ENCODE data around the gene MAN1C1.

MAN1C1 gene

GRCh38 chr1:25795946-25796810, 179.6 kb downstream of the MAN1C1 start:
- peak in 1 of 2 donors; percentile 54 for DNase-seq (ENCODE audit: extremely low read depth in 1 of 2, low read depth in 1 of 2)

GRCh38 chr1:25796811-25797458, 180.3 kb downstream of the MAN1C1 start:
- peak; percentile 57 to 65 for DNase-seq (ENCODE audit: extremely low read depth in 1 of 2, low read depth in 1 of 2)

DNA sequence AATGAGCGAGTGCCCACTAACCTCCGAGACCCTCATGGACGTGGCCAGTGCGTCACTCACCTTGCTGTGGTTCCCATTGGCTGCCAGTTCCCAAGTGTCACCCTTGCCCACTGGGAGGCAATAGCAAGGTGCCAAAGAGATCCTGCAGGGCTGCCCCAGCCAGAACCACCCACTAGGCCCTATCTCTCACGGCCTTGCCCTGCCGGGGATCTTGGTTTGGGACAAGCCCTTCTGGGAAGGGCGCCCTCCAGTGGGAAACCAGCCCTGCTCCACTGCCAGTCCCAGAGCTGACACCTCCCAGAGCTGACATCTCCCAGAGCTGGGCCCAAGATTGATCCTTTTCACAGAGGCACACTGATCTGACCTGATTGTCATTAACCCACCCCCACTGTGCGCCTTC, 181.3 kb downstream of the MAN1C1 start:
- no peak for DNase-seq (ENCODE audit: extremely low read depth in 1 of 2, low read depth in 1 of 2)

GRCh38 chr1:25798666-25799351, 182.2 kb downstream of the MAN1C1 start:
- DNase-seq (ENCODE audit: extremely low read depth in 1 of 2, low read depth in 1 of 2), result no peak

DNA sequence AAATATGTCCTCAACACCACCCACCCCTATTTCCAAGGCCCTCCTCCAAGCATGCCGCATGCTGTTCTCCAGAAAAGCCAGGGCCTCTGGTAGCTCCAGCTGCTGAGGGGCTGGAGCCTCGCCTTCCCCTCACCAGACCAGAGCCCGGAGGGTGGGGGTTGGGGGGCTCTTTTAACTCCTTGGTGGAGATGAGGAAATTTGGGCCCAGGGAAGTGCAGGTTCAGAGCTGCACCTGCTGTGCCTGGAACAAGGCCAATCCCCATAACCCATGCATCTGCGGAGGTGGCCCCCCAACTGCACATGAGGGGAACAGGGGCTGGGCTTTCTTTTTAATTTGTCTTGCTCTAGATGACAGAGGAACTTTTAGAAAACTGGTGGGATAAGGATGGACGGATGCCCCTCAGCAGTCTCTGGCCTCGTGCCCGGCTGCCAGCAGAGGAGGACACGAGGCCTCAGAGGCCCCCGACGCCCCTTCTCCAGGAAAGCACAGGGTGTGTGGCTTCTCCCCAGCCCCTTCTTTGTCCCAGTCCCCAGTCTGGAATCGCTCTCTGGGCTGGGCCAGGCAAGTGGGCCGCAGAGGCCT, 182.9 kb downstream of the MAN1C1 start:
- no peak for DNase-seq (ENCODE audit: extremely low read depth in 1 of 2, low read depth in 1 of 2)

DNA sequence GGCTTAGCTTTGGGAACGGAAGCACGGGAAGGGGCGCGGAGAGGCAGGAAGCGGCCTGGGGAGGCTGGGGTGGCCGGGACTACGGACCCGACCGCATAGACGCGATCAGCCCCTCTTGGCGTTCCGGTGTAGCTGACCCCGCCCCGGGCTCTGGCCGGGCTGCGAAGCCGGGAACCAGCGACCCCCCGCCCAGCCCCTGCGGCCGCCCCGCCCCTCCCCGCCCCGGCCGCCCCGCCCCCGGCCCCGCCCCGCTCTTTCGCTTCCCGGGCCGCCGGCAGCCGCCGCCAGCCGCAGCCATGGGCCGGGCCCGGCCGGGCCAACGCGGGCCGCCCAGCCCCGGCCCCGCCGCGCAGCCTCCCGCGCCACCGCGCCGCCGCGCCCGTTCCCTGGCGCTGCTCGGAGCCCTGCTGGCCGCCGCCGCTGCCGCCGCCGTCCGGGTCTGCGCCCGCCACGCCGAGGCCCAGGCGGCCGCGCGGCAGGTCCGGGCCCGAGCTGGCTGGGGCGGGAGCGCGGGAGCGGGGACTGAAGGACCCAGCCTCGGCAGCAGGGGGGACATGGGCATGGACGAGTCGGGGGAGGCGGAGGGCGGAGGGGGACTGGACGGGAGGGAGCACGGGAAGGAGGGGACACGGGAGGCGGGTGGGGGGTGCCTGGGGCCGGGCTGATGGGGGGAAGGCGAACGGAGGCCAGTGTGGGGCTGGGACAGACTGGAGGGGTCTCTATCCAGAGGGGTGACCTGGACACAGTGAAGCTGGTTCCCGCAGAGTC, 183.5 kb downstream of the MAN1C1 start, which contains the start of gene SELENON:
SELENON (plus strand) TSS at position 259 of the 768 bp plus-strand sequence; CDS start at position 297, 38 bp downstream.
- DNase-seq (ENCODE audit: extremely low read depth in 1 of 2, low read depth in 1 of 2), result no peak

GRCh38 chr1:25800703-25801377, 184.2 kb downstream of the MAN1C1 start:
- no peak for DNase-seq (ENCODE audit: extremely low read depth in 1 of 2, low read depth in 1 of 2)

GRCh38 chr1:25802915-25803314, 186.3 kb downstream of the MAN1C1 start:
- DNase-seq (ENCODE audit: extremely low read depth in 1 of 2, low read depth in 1 of 2), result no peak

- DNase-seq (ENCODE audit: extremely low read depth in 1 of 2, low read depth in 1 of 2), result no peak
Measured at GRCh38 chr1:25803368-25803767, 186.8 kb downstream of the MAN1C1 start.

- peak in 1 of 2 donors; percentile 52 for DNase-seq (ENCODE audit: extremely low read depth in 1 of 2, low read depth in 1 of 2)
Measured at GRCh38 chr1:25804244-25804963, 187.8 kb downstream of the MAN1C1 start.

- no peak for DNase-seq (ENCODE audit: extremely low read depth in 1 of 2, low read depth in 1 of 2)
Measured at GRCh38 chr1:25804964-25805862, 188.6 kb downstream of the MAN1C1 start.

DNA sequence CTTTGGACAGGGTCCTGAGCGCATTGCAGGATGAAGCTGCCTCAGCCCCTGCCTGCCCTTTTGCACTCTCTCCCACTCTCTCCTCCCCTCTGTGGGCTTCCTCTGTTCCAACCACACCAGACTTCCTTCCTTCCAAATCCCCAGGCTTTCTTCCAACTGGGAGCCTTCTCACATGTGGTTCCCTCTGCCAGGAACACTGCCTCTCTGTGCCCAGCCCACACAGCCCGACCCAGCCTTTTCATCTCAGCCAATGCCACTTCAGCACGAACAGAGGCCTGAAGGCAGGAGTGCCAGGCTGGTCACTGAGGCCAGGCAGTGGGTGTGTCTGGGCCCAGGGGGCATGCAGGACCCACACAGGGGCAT, 189.3 kb downstream of the MAN1C1 start:
- no peak for DNase-seq (ENCODE audit: extremely low read depth in 1 of 2, low read depth in 1 of 2)

- no peak for DNase-seq (ENCODE audit: extremely low read depth in 1 of 2, low read depth in 1 of 2)
Measured at GRCh38 chr1:25806418-25806817, 189.8 kb downstream of the MAN1C1 start.

- DNase-seq (ENCODE audit: extremely low read depth in 1 of 2, low read depth in 1 of 2), result no peak
Measured at GRCh38 chr1:25807480-25808390, 191.1 kb downstream of the MAN1C1 start.

- no peak for DNase-seq (ENCODE audit: extremely low read depth in 1 of 2, low read depth in 1 of 2)
Measured at GRCh38 chr1:25808481-25809244, 192.1 kb downstream of the MAN1C1 start.

DNA sequence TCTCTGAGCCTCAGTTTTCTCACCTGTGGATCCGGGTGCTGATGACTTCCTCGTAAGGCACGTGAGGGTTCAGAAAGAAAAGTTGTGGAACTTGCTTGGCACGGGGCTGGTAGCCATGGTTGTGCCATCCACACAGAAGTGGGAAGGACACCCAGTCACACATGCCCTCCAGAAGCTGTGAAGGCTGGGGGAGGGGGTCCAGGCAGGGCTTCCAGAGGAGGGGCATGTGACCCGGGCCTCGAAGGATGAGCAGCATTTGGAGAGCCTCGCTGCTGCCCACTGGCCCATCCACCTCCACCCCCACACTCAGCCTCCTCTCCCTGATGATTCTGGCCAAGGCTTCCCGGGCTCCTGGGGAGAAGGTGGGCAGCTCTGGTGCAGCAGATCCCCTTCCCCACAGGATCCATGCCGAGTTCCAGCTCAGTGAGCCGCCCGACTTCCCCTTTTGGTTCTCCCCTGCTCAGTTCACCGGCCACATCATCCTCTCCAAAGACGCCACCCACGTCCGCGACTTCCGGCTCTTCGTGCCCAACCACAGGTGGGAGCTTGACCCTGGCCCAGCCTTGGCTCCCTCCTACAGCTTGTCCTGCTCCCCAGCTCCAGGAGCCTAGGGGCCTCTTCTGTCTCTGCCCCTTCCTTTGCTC, 192.8 kb downstream of the MAN1C1 start:
- no peak for DNase-seq (ENCODE audit: extremely low read depth in 1 of 2, low read depth in 1 of 2)

All from stimulated activated CD8-positive, alpha-beta memory T cell treated with anti-CD3 and anti-CD28 coated beads, Interleukin-7, amount 100 ng/mL, for 48 hours (primary cell).